Cardiac muscle cell (in vitro differentiated cells and primary cell): ENCODE data around the gene POGZ. TPM values are rescaled to one million over a fixed set of nuclear protein-coding genes. Genes with fewer than 3 reads are reported as not detected.

ENCODE experiments used
- DNase-seq, 2 donors: peaks; one replicate each; pipeline versions ENCODE4 v3.0.0 to v3.0.0-alpha.2; 2010 to 2017; ENCODE audit warnings: low read depth in 1 of 2, low spot score in 1 of 2
- H3K27ac ChIP-seq: fragments of 200-600 bp; sonication (generic); 2 replicates; pipeline ENCODE4 v1.5.1; 2016
- H3K27me3 ChIP-seq: fragments of 200-600 bp; sonication (generic); 2 replicates; pipeline ENCODE4 v1.6.0; 2016; ENCODE audit warnings: control low read depth
- H3K36me3 ChIP-seq: fragments of 200-600 bp; sonication (generic); 2 replicates; pipeline ENCODE4 v1.5.1; 2016; ENCODE audit warnings: control low read depth
- H3K4me1 ChIP-seq: fragments of 200-600 bp; sonication (generic); 2 replicates; pipeline ENCODE4 v1.8.1; 2017; ENCODE audit warnings: low read depth, mild to moderate bottlenecking, mixed run types
- H3K4me3 ChIP-seq: fragments of 200-600 bp; sonication (generic); 2 replicates; pipeline ENCODE4 v1.5.1; 2016; ENCODE audit warnings: mild to moderate bottlenecking
- H3K9me3 ChIP-seq: fragments of 200-600 bp; sonication (generic); 2 replicates; pipeline ENCODE4 v1.5.1; 2017; ENCODE audit warnings: low read depth, mild to moderate bottlenecking, control low read depth
- polyA plus RNA-seq: library from polyadenylated mRNA; unstranded; fragments of >200 nt; fragmentation: Nextera tagmentation; extraction: Ambion mirVana; gene quantifications from 2 replicates; pipeline ENCODE4 v1.2.1, GENCODE V29; 2016
- total RNA-seq: library from RNA; depleted of rRNA; stranded (reverse); fragments of >200 nt; gene quantifications from 2 replicates; pipeline ENCODE4 v1.2.3, GENCODE V29; 2016
- TF ChIP-seq, protein P1 (sequence below): IDR thresholded peaks from 2 replicates; pipeline ENCODE4 v1.5.1; 2012; ENCODE audit warnings: low read depth, mild to moderate bottlenecking, low read length

POGZ gene
- total and polyA plus RNA-seq, 2 experiments from 2014 or later = 30.8 to 48.6 TPM

DNA sequence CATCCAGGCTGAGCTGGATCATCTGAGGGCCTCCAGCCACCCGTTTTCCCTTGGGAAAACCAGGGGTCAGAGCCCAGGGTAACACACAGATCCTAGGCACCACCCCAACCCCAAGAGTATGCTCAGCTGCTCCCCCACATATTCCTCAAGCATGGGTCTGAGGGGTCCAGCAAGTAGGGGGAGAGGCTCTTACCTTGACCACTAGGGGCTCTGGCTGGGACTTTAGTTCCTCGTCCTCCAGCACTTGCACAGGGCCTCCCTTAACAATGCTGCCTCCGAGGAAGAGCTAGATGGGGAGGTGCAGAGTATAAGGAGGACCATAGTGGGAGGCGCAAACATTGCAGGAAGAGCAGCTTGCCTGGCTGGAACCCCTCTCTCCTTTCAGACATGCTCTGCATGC lies 94.3 kb downstream of the POGZ start:
- DNase-seq = no peak
- TF ChIP-seq, protein P1, sequence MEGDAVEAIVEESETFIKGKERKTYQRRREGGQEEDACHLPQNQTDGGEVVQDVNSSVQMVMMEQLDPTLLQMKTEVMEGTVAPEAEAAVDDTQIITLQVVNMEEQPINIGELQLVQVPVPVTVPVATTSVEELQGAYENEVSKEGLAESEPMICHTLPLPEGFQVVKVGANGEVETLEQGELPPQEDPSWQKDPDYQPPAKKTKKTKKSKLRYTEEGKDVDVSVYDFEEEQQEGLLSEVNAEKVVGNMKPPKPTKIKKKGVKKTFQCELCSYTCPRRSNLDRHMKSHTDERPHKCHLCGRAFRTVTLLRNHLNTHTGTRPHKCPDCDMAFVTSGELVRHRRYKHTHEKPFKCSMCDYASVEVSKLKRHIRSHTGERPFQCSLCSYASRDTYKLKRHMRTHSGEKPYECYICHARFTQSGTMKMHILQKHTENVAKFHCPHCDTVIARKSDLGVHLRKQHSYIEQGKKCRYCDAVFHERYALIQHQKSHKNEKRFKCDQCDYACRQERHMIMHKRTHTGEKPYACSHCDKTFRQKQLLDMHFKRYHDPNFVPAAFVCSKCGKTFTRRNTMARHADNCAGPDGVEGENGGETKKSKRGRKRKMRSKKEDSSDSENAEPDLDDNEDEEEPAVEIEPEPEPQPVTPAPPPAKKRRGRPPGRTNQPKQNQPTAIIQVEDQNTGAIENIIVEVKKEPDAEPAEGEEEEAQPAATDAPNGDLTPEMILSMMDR = no peak
- H3K4me1 ChIP-seq = no peaks in the 10 kb centered on the region
- H3K27me3 ChIP-seq = no peaks in the 10 kb centered on the region
- no peaks in the 10 kb centered on the region for H3K9me3 ChIP-seq
- H3K27ac ChIP-seq = no peak overlapping the region
- no peaks in the 10 kb centered on the region for H3K36me3 ChIP-seq
- no peak overlapping the region for H3K4me3 ChIP-seq

DNA sequence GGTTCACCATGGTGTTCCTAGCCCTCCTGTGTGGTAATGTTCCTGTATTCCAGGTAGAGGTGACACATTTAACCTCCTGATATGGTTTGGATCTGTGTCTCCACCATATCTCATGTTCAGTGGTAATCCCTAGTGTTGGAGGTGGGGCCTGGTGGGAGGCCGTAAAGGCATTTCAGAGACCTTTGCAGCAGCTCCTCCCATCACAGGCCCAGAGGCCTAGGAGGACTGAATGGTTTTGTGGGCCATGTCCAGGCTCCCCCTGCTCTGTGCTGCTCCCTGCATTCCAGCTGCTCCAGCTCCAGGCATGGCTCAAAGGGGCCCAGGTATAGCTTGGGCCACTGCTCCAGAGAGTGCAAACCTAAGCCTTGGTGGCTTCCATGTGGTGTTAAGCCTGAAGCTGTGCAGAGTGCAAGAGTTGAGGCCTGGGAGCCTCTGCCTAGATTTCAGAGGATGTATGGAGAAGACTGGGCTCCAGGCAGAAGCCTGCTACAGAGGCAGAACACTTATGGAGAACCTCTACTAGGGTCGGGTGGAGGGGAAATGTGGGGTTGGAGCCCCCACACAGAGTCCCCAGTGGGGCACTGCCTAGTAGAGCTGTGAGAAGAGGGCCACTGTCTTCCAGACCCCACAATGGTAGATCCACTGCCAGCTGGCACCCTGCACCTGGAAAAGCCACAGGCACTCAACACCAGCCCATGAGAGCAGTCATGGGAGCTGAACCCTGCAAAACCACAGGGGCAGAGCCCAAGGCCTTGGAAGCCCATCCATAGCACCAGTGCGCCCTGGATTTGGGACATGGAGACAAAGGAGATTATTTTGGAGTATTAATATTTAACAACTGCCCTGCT lies 96.8 kb downstream of the POGZ start:
- TF ChIP-seq, protein P1 = no peak
- Histone ChIP-seq H3K4me1 (no peaks in the 10 kb centered on the region), H3K27me3 (no peaks in the 10 kb centered on the region), H3K9me3 (no peaks in the 10 kb centered on the region), H3K27ac (no peak overlapping the region), H3K36me3 (no peaks in the 10 kb centered on the region), H3K4me3 (no peak overlapping the region)
- DNase-seq = no peak

DNA sequence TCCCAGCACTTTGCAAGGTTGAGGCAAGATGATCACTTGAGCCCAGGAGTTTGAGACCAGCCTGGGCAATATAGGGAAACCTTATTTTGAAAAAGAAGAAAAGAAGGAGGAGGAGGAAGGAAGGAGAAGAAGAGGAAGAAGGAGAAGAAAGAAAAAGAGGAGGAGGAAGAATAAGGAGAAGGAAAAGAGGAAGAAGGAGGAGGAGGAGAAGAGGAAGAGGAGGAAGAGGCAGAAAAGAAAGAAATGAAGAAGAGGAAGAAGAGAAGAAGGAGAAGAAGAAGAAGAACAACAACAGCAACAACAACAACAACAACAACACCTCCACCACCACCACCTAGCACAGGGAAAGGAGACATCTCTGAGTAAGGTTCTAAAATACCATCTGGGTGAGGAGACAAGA lies 97.4 kb downstream of the POGZ start:
- H3K9me3 ChIP-seq = no peaks in the 10 kb centered on the region
- no peak for DNase-seq
- no peak overlapping the region for H3K27ac ChIP-seq
- no peak overlapping the region for H3K4me3 ChIP-seq
- H3K36me3 ChIP-seq = no peaks in the 10 kb centered on the region
- TF ChIP-seq, protein P1 = no peak
- H3K4me1 ChIP-seq = no peaks in the 10 kb centered on the region
- H3K27me3 ChIP-seq = no peaks in the 10 kb centered on the region

DNA sequence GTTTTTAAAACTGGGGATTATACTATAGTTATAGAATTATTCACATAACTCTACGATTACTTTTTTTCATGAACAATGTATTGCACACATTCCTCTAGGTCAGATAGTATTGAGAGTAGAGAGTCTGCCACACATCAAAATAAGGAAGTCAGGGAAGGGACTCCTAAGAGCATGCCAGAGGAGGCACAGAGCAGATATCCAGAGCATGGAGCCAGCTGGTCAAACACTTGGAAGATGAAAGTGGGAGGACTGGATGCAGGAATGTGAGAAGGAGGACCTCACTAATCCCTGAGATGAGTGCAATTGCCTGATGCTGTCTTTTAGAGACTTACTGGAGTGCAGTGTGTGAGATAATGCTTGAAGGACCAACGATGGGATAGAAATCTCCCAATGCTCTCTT lies 102.6 kb downstream of the POGZ start:
- TF ChIP-seq, protein P1 = no peak
- DNase-seq = no peak
- Histone ChIP-seq H3K36me3 (no peaks in the 10 kb centered on the region), H3K27me3 (no peaks in the 10 kb centered on the region), H3K4me1 (no peaks in the 10 kb centered on the region), H3K4me3 (no peak overlapping the region), H3K27ac (no peak overlapping the region), H3K9me3 (no peaks in the 10 kb centered on the region)

Other genes starting within 250 kb of the POGZ start
- gene PSMD4, start 204.8 kb downstream of the POGZ start, total RNA-seq = 140 and 199 TPM in 2 replicates
- 246 and 277 TPM in 2 replicates for gene PSMD4, start 204.8 kb downstream of the POGZ start, polyA plus RNA-seq
- gene ZNF687, start 177.2 kb downstream of the POGZ start, total RNA-seq = 31.9 and 48.5 TPM in 2 replicates
- 3.6 and 5.4 TPM in 2 replicates for gene ZNF687, start 177.2 kb downstream of the POGZ start, polyA plus RNA-seq
- gene PI4KB, start 132.1 kb downstream of the POGZ start, total RNA-seq = 35.7 and 53.5 TPM in 2 replicates
- 46.0 and 62.6 TPM in 2 replicates for gene PI4KB, start 132.1 kb downstream of the POGZ start, polyA plus RNA-seq
- gene RFX5, start 112.2 kb downstream of the POGZ start, total RNA-seq = 67.8 and 87.2 TPM in 2 replicates
- gene RFX5, start 112.2 kb downstream of the POGZ start, polyA plus RNA-seq = 51.3 and 52.4 TPM in 2 replicates
- gene SELENBP1, start 86.8 kb downstream of the POGZ start, total RNA-seq = 47.1 and 73.5 TPM in 2 replicates
- gene SELENBP1, start 86.8 kb downstream of the POGZ start, polyA plus RNA-seq = 43.6 and 69.0 TPM in 2 replicates
- 220 and 354 TPM in 2 replicates for gene PSMB4, start 59.9 kb downstream of the POGZ start, total RNA-seq
- gene PSMB4, start 59.9 kb downstream of the POGZ start, polyA plus RNA-seq = 71.1 and 104 TPM in 2 replicates
- 4.3 and 4.9 TPM in 2 replicates for gene CGN, start 51.9 kb upstream of the POGZ start, total RNA-seq
- 1.2 and 2.0 TPM in 2 replicates for gene CGN, start 51.9 kb upstream of the POGZ start, polyA plus RNA-seq
- gene TUFT1, start 80.8 kb upstream of the POGZ start, total RNA-seq = 7.0 TPM in 2 replicates
- gene TUFT1, start 80.8 kb upstream of the POGZ start, polyA plus RNA-seq = 7.7 and 9.0 TPM in 2 replicates
- gene SNX27, start 152.6 kb upstream of the POGZ start, total RNA-seq = 24.5 and 34.5 TPM in 2 replicates
- gene SNX27, start 152.6 kb upstream of the POGZ start, polyA plus RNA-seq = 24.4 and 27.6 TPM in 2 replicates